ENCODE data around the gene CCL11.

Gene CCL11

GRCh38 chr17:34301986-34302385 is 16.4 kb downstream of the CCL11 start:
- H3K4me3 ChIP-seq (ENCODE audit: low read depth, low read length) = no peak overlapping the region
- no peak for DNase-seq (ENCODE audit: low read depth)
- in situ Hi-C loops (cut with HindIII; ENCODE audit: low sequenced_read_pairs) = loop anchor here (5.0 to 25.0 kb wide), 2 partner anchors 95 to 235 kb away; no protein-coding TSS in a partner anchor
- TF ChIP-seq CTCF (IDR thresholded peaks at IDR 0.05; ENCODE audit: low read depth, low read length, missing control alignments) = no peak

GRCh38 chr17:34302636-34303035 is 17.1 kb downstream of the CCL11 start:
- in situ Hi-C loops (cut with HindIII; ENCODE audit: low sequenced_read_pairs) = loop anchor here (5.0 to 25.0 kb wide), 2 partner anchors 95 to 235 kb away; no protein-coding TSS in a partner anchor
- DNase-seq (ENCODE audit: low read depth) = no peak
- no peak for TF ChIP-seq CTCF (IDR thresholded peaks at IDR 0.05; ENCODE audit: low read depth, low read length, missing control alignments)

GRCh38 chr17:34303606-34304005 is 18.1 kb downstream of the CCL11 start:
- no peak for DNase-seq (ENCODE audit: low read depth)
- in situ Hi-C loops (cut with HindIII; ENCODE audit: low sequenced_read_pairs) = loop anchor here (5.0 to 25.0 kb wide), 2 partner anchors 96 to 234 kb away; no protein-coding TSS in a partner anchor
- no peak for TF ChIP-seq CTCF (IDR thresholded peaks at IDR 0.05; ENCODE audit: low read depth, low read length, missing control alignments)
- H3K4me3 ChIP-seq (ENCODE audit: low read depth, low read length) = no peak overlapping the region

More at GRCh38 chr17:34302636-34303035, 17.1 kb downstream of the CCL11 start:
- no peak overlapping the region for H3K4me3 ChIP-seq (ENCODE audit: low read depth, low read length)

GRCh38 chr17:34305061-34305460 is 19.5 kb downstream of the CCL11 start:
- no peak overlapping the region for H3K4me3 ChIP-seq (ENCODE audit: low read depth, low read length)
- in situ Hi-C loops (cut with HindIII; ENCODE audit: low sequenced_read_pairs) = loop anchor here (25.0 kb wide), 1 partner anchor 232 kb away; no protein-coding TSS in a partner anchor
- TF ChIP-seq CTCF (IDR thresholded peaks at IDR 0.05; ENCODE audit: low read depth, low read length, missing control alignments) = no peak
- no peak for DNase-seq (ENCODE audit: low read depth)

GRCh38 chr17:34305606-34306005 is 20.1 kb downstream of the CCL11 start:
- H3K4me3 ChIP-seq (ENCODE audit: low read depth, low read length) = no peak overlapping the region
- in situ Hi-C loops (cut with HindIII; ENCODE audit: low sequenced_read_pairs) = loop anchor here (25.0 kb wide), 1 partner anchor 232 kb away; no protein-coding TSS in a partner anchor
- no peak for TF ChIP-seq CTCF (IDR thresholded peaks at IDR 0.05; ENCODE audit: low read depth, low read length, missing control alignments)
- no peak for DNase-seq (ENCODE audit: low read depth)

- DNase-seq (ENCODE audit: low read depth) = peak; percentile 74
- TF ChIP-seq CTCF (IDR thresholded peaks at IDR 0.05; ENCODE audit: low read depth, low read length, missing control alignments) = peak; percentile 67
- in situ Hi-C loops (cut with HindIII; ENCODE audit: low sequenced_read_pairs) = loop anchor here (25.0 kb wide), 1 partner anchor 231 kb away; no protein-coding TSS in a partner anchor
Observed at GRCh38 chr17:34306466-34306865, 20.9 kb downstream of the CCL11 start.

More at GRCh38 chr17:34306466-34306865, 20.9 kb downstream of the CCL11 start:
- H3K4me3 ChIP-seq (ENCODE audit: low read depth, low read length) = no peak overlapping the region
